GM19452 (cell line): ENCODE measurements around the gene AKR1C3.
"Not testable (repeated sequence)": the region's sequence is repeated elsewhere in the genome, so short reads cannot be mapped to it uniquely, and the experiment has no call there.

ENCODE experiments used
- ATAC-seq: cut with Tn5 transposase; IDR thresholded peaks from one replicate; pipeline ENCODE4 v1.9.1; 2021; ENCODE audit not compliant: unreplicated experiment

AKR1C3 gene

DNA sequence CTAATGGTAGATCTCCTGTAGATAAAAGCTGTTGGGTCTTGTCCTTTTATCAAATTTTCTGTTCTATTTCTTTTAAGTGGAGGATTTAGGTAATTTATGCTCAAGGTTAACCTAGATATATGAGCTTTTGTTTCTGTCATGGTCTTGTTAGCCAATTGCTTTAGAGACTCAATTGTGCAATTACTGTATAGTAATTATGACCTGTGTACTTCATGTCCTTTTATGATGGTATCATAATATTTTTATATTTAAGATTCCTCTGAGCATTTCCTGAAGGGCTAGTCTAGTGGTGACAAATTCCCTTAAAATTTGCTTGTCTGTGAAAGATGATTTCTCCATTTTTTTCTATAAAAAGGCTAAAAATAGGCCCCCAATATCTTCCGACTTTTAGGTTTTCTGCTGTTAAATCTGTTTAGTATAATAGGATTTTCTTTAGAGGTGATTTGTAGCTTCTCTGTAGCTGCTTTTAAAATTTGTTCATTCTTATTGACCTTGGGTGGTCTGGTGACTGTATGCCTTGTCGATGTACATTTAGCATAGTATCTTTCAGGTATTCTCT is 5.4 kb upstream of the AKR1C3 start:
- no peak for ATAC-seq

DNA sequence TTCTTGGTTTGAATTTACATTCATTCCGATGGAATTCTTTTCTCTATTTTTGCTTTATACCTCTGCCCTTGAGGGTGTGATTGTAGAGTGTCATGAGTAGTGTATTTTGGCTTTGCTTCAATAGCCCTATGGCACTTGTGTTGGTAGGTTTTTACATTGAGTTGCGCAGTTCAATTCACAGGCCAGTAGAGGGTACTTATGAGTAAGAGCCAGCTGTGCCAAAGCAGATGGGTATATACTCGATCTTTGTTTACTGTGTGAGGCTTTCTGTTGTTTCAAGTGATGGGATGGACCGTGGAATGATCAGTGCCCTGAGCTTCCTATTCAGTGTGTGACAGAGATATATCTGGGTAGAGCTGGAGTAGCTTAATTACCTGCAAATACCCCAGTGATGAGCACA is 4.3 kb upstream of the AKR1C3 start:
- no peak for ATAC-seq

DNA sequence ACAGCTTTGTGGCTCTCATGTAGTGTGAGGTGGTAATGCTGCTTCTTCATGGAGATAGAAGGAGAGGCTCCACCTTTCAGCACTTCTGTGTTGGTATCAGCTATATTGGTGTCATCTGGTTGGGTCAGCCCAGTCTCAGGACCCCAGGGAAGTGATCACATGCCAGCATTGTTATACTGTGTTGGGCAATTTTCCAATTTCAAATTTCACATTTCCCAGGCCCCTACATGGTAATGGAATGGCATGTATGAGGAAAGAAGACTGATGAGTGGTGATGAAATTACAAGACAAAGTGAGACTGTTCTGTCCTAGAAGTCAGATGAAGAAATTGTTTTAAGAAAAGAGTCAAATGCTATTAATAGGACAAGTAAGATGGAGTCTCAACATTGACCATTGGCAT is 3.7 kb upstream of the AKR1C3 start:
- no peak for ATAC-seq

DNA sequence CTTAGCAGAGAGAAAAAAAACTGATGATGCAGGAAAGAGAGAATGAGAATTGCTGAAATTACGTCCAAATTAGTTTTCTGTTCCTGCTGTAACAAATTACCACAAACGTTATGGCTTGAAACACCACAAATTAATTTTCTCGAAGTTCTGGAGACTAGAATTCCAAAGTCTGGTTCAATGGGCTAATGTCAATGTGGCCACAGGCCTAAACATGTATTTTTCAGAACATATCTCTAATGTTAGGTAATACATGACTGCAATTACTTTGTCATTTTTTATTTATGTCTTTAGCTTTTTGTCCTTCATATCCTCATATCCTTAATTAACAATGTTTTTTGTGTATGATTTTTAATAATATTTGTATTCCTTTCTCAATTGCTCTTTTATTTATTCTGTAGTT is 3.0 kb upstream of the AKR1C3 start:
- ATAC-seq = no peak

DNA sequence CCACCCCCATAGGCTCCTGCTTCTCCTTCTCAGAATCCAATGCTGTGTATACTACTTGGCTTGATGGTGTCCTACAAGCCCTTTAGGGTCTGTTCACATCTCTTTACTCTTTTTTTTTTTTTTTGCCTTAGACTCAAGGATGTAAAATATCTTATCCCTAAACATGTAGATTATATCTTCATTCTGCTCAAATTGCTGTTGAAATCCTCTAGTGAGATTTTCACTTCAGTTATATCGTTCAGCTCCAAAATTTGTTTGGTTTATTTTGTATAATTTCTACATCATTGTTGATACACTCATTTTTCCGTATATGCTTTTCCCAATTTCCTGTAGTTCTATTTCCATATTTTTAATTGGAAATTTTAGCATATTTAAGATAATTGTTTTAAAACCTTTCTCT is 1.8 kb upstream of the AKR1C3 start:
- no peak for ATAC-seq

GRCh38 chr10:5092848-5093790 is 1.1 kb upstream of the AKR1C3 start:
- no peak for ATAC-seq

DNA sequence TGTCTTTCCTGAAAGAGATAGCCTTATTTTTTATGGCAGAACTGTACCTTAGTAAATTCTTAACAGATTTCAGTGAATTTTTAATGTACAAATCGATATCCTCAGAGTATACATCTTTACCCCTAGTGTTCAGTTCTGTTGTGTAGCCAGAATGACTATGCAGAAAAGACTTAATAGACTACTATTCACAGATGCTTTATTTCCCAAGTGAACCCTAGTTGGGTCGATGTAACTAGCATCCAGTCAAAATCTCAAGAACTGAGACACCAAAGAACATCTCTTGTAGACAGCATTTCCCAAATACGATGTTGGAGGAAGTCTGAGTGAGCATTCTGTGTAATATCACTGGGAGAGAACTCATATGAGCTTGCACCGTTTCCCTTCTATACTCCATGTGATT is 1.5 kb downstream of the AKR1C3 start:
- ATAC-seq = no peak

DNA sequence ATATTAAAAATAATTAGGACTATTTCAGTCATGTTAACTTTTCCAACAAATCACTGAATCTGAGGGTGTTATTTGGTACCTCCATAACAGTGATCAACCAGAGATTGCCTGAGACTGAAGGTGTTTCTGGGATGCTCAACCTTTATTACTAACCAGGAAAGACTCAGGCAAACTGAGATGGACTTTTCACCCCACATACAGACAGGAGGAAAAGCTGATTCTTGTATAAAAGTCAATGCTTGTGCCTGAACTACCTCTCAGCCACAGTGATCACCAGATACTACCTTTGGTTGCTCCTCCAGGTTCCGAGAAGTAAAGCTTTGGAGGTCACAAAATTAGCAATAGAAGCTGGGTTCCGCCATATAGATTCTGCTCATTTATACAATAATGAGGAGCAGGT is 1.9 kb downstream of the AKR1C3 start:
- no peak for ATAC-seq

GRCh38 chr10:5102479-5102878 is 8.3 kb downstream of the AKR1C3 start:
- not testable (repeated sequence) for ATAC-seq

DNA sequence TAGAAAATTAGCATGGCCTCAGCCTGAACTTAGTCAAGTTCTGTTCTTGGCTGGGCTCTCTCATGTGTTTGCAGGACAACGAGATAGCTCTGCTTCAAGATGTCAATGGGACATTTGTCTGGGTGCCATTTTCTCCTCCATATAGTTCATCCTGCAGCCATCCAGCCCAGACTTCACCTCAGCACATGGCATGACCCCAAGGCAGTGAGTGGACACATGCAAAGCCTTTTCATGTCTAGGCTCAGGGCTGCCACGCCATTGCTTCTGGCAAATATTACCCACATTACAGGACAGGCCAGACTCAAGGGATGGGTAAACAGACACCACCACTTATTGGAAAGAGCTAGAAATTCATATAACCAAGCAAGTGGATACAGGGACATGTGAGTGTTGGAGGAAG is 9.3 kb downstream of the AKR1C3 start:
- ATAC-seq = no peak

- ATAC-seq = no peak
These were observed 11.4 kb downstream of the AKR1C3 start for GRCh38 chr10:5105626-5106025.

DNA sequence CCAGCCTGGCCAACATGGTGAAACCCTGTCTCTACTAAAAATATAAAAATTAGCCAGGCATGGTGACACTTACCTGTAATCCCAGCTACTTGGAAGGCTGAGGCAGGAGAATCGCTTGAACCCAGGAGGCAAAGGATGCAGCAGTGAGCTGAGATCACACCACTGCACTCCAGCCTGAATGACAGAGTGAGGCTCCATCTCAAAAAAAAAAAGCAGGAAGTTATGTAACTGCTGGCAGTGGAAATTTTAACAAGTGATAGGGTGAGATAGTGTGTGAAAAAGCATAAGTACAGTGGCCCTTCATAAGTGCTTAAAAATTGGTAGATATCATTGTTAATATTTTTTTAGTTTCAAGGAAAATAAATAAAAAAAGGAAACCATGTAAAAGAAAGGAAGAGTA is 12.3 kb downstream of the AKR1C3 start:
- no peak for ATAC-seq

- no peak for ATAC-seq
These were observed 13.8 kb downstream of the AKR1C3 start for GRCh38 chr10:5107860-5108526.

DNA sequence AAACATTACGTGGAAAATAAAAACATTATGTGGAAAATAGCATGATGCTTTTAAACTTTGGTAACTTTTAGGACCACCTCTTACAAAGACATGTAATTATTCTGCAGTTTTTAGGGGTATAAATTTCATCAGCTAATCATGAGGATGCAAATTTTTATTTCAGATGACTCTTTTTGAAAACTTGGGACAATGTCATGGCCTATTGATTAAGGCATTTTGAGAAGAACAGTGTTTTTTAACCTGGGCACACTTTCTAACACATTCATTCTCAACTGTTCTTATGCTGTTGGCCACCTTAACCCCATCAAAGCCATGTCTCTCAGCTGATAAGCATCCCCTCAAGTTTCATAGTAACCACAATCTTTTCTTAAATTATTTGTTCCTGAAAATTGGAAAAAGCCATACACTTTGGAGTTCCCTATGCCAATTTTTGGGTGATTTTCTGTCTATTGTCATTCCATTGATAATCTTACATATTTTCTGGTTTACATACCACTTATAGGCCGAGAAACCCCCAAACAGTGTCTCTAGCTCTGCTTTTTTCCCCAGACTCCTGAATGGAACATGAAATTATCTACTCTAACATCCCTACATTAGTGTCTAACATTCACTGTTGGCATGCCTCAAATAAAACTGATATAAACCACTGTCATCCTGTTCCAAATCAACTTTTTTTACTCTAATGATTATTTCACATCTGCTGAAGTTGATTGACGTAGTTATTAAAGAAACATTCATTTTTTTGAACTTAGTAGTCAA is 14.6 kb downstream of the AKR1C3 start:
- ATAC-seq = no peak

DNA sequence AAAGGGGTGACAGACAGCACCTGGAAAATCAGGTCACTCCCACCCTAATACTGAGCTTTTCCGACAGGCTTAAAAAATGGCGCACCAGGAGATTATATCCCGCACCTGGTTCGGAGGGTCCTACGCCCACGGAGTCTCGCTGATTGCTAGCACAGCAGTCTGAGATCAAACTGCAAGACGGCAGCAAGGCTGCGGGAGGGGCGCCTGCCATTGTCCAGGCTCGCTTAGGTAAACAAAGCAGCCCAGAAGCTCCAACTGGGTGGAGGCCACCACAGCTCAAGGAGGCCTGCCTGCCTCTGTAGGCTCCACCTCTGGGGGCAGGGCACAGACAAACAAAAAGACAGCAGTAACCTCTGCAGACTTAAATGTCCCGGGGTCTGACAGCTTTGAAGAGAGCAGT is 15.6 kb downstream of the AKR1C3 start:
- ATAC-seq = not testable (repeated sequence)

DNA sequence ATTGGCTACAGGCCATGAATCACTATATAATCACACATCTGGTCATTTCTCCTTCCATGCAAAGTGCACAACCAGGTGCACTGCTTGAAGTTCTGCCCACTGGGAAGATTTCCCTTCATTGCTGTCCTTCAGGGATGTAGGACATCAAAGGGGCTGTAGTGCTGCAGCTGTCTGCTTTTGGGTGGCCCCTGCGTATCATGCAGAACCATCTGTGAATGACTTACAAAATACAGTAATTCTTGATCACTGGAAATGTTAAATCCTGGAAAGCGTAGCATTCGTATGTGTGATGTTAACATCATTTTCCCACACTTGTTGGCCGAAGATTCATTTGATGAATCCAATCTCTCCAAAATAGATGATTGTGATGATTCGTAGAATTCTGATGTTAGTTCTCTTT is 22.4 kb downstream of the AKR1C3 start:
- no peak for ATAC-seq

DNA sequence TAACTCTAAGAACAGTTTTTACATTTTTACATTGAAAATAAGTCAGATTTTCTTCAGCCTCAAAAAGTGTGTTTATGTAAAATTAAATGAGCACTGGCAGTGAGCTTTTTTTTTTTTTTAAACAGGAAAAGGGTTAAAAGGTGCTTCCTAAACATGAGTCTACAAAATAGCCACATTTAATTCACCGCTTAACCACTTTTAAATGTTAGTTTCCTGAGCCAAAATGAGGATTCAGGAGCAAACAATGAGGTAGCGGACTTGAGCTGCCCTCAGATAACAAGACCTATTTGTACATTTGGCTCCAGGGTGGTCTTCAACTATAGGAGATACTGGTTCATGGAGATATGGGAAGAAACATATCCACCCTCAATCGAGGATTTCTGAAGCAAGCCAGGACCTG is 22.8 kb downstream of the AKR1C3 start:
- ATAC-seq = no peak

- ATAC-seq = not testable (repeated sequence)
These were observed 25.8 kb downstream of the AKR1C3 start for GRCh38 chr10:5119997-5120396.

GRCh38 chr10:5123886-5124285 is 29.7 kb downstream of the AKR1C3 start:
- ATAC-seq = no peak

GRCh38 chr10:5125315-5126044 is 31.3 kb downstream of the AKR1C3 start:
- ATAC-seq = no peak

DNA sequence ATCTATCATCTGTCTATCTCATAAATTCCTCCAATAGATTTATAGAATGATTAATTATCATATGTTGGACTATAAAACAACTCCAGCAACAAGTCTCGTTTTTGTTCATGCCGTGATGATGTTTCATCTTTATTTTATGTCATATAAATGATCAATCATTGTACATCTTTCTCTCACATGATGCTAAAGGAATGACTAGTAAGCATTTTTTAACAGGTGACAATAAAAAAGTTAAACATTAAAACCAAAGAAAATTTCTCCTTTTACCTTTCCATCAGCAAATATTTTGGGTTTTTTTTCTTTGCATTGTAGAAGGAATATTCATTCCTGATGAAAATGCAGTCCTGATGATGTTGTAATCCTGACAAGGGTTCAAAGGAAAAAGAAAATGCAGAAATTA is 41.4 kb downstream of the AKR1C3 start:
- no peak for ATAC-seq
